Vagina (tissue), 2 donors: ENCODE results near the gene WWOX.

ENCODE experiments used
- POLR2A ChIP-seq, 2 donors: fragments of 450-650 bp; IDR thresholded peaks; one replicate each; pipeline ENCODE4 v1.6.1; 2017; ENCODE audit warnings: antibody characterized with exemption in 2 of 2, mild to moderate bottlenecking in 2 of 2, moderate library complexity in 2 of 2
- POLR2AphosphoS5 ChIP-seq, 2 donors: sonication (generic); formaldehyde crosslinking; IDR thresholded peaks; one replicate each; pipeline ENCODE4 v1.9.0; 2017; ENCODE audit warnings: antibody characterized with exemption in 2 of 2, mild to moderate bottlenecking in 2 of 2, low read depth in 1 of 2; ENCODE audit not compliant: insufficient read depth in 1 of 2

DNA sequence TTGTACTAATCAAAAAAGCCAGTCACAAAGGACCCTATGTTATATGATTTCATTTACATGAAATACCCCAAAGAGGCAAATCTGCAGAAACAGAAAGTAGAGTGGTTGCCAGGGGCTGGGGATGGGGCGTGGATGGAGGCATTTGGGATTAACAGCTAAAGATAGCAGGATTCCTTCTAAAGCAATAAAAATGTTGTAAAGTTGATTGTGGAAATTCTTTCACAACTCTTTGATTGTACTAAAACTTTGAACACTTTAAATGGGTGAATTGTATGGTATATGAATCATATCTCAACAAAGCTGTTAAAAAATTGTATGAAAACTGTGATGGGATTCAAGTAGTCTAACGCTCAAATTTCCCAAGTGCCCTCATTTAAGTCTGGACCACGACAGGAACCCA, 870.3 kb downstream of the WWOX start:
- TF ChIP-seq POLR2AphosphoS5 (IDR thresholded peaks at IDR 0.05; ENCODE audit: insufficient read depth in 1 of 2, low read depth in 1 of 2), result no peak
- no peak for TF ChIP-seq POLR2A (IDR thresholded peaks at IDR 0.05)
